Left forelimb (tissue), 1 donor: ENCODE measurements around the gene MROH7.

Source experiments
- DNase-seq: peaks from one replicate; pipeline ENCODE4 v3.0.0-alpha.2; 2018; ENCODE audit warnings: low spot score

The MROH7 gene

GRCh38 chr1:54651608-54652007 is 10.0 kb downstream of the MROH7 start:
- no peak for DNase-seq

- DNase-seq, result no peak
These were observed 10.6 kb downstream of the MROH7 start for GRCh38 chr1:54652168-54652567.

GRCh38 chr1:54653036-54653435 is 11.4 kb downstream of the MROH7 start:
- no peak for DNase-seq

- DNase-seq, result no peak
These were observed 16.8 kb downstream of the MROH7 start for GRCh38 chr1:54658164-54658913.

- DNase-seq, result no peak
These were observed 22.1 kb downstream of the MROH7 start for GRCh38 chr1:54663725-54664124.

GRCh38 chr1:54664364-54664763 is 22.8 kb downstream of the MROH7 start:
- no peak for DNase-seq

GRCh38 chr1:54665852-54666251 is 24.3 kb downstream of the MROH7 start:
- no peak for DNase-seq

GRCh38 chr1:54666333-54666732 is 24.7 kb downstream of the MROH7 start:
- no peak for DNase-seq

GRCh38 chr1:54667797-54668196 is 26.2 kb downstream of the MROH7 start:
- no peak for DNase-seq

- no peak for DNase-seq
These were observed 27.0 kb downstream of the MROH7 start for GRCh38 chr1:54668567-54668966.

GRCh38 chr1:54671985-54672608 is 30.5 kb downstream of the MROH7 start:
- DNase-seq, result no peak

GRCh38 chr1:54678776-54679643 is 37.4 kb downstream of the MROH7 start:
- DNase-seq, result no peak

- no peak for DNase-seq
These were observed 38.1 kb downstream of the MROH7 start for GRCh38 chr1:54679706-54680105.

- no peak for DNase-seq
These were observed 38.8 kb downstream of the MROH7 start for GRCh38 chr1:54680387-54680786.

GRCh38 chr1:54681358-54681757 is 39.8 kb downstream of the MROH7 start:
- DNase-seq, result no peak

- no peak for DNase-seq
These were observed 41.9 kb downstream of the MROH7 start for GRCh38 chr1:54683453-54683852.

GRCh38 chr1:54685335-54685905 is 43.8 kb downstream of the MROH7 start:
- DNase-seq, result no peak

- no peak for DNase-seq
These were observed 44.6 kb downstream of the MROH7 start for GRCh38 chr1:54686155-54686554.

GRCh38 chr1:54694771-54695170 is 53.2 kb downstream of the MROH7 start:
- no peak for DNase-seq

GRCh38 chr1:54695221-54695620 is 53.6 kb downstream of the MROH7 start:
- DNase-seq, result no peak

- no peak for DNase-seq
These were observed 54.2 kb downstream of the MROH7 start for GRCh38 chr1:54695764-54696163.

GRCh38 chr1:54696262-54696661 is 54.7 kb downstream of the MROH7 start:
- DNase-seq, result no peak

GRCh38 chr1:54697896-54698295 is 56.3 kb downstream of the MROH7 start:
- DNase-seq, result no peak
